Astrocyte (in vitro differentiated cells and primary cell): ENCODE measurements around the gene ALPG. TPM values are rescaled to one million over a fixed set of nuclear protein-coding genes. Genes with fewer than 3 reads are reported as not detected.

Experiments used
- DNase-seq: peaks from one replicate; pipeline ENCODE4 v3.0.0-alpha.2; 2010; ENCODE audit warnings: low read depth
- FAIRE-seq: peaks from 2 replicates; lab custom pipeline; 2011; peaks lifted over from hg19 to GRCh38; lab: Jason Lieb, UNC
- H2AFZ ChIP-seq: 2 replicates; pipeline ENCODE4 v1.6.0; 2012; ENCODE audit warnings: low read depth, low read length, inconsistent platforms
- H3K27ac ChIP-seq: 2 replicates; pipeline ENCODE4 v1.5.1; 2011; ENCODE audit warnings: low read depth, low read length, inconsistent platforms
- H3K27me3 ChIP-seq: 2 replicates; pipeline ENCODE4 v1.6.0; 2011; ENCODE audit warnings: low read length, inconsistent platforms; ENCODE audit not compliant: insufficient read depth
- H3K36me3 ChIP-seq: 2 replicates; pipeline ENCODE4 v1.5.1; 2011; ENCODE audit warnings: low read length, inconsistent platforms; ENCODE audit not compliant: insufficient read depth
- H3K4me1 ChIP-seq: 2 replicates; pipeline ENCODE4 v1.5.1; 2011; ENCODE audit warnings: low read length, inconsistent platforms; ENCODE audit not compliant: insufficient read depth
- H3K4me2 ChIP-seq: 2 replicates; pipeline ENCODE4 v1.6.0; 2012; ENCODE audit warnings: low read length, inconsistent platforms
- H3K4me3 ChIP-seq: 2 replicates; pipeline ENCODE4 v1.5.1; 2011; ENCODE audit warnings: low read depth, mild to moderate bottlenecking, low read length, inconsistent platforms; ENCODE audit not compliant: insufficient read depth
- H3K79me2 ChIP-seq: 2 replicates; pipeline ENCODE4 v1.6.0; 2012; ENCODE audit warnings: mild to moderate bottlenecking, low read length, inconsistent platforms; ENCODE audit not compliant: insufficient read depth
- H3K9ac ChIP-seq: 2 replicates; pipeline ENCODE4 v1.6.0; 2012; ENCODE audit warnings: mild to moderate bottlenecking, low read length, inconsistent platforms
- H3K9me3 ChIP-seq: 2 replicates; pipeline ENCODE4 v1.5.1; 2012; ENCODE audit warnings: low read depth, mild to moderate bottlenecking, low read length, inconsistent platforms; ENCODE audit not compliant: insufficient read depth
- H4K20me1 ChIP-seq: 2 replicates; pipeline ENCODE4 v1.6.0; 2012; ENCODE audit warnings: low read length, inconsistent platforms; ENCODE audit not compliant: insufficient read depth
- H3K27ac Mint-ChIP-seq: one replicate; pipeline ENCODE4 v1.8.0; 2021; ENCODE audit warnings: mild to moderate bottlenecking, mixed read lengths; ENCODE audit not compliant: unreplicated experiment
- H3K27me3 Mint-ChIP-seq: one replicate; pipeline ENCODE4 v1.8.0; 2021; ENCODE audit warnings: low read depth, mixed read lengths; ENCODE audit not compliant: unreplicated experiment
- H3K36me3 Mint-ChIP-seq: one replicate; pipeline ENCODE4 v1.8.0; 2021; ENCODE audit warnings: low read depth, mixed read lengths; ENCODE audit not compliant: unreplicated experiment
- H3K4me1 Mint-ChIP-seq: one replicate; pipeline ENCODE4 v1.8.0; 2021; ENCODE audit warnings: low read depth, mixed read lengths; ENCODE audit not compliant: unreplicated experiment
- H3K4me3 Mint-ChIP-seq: one replicate; pipeline ENCODE4 v1.8.0; 2021; ENCODE audit warnings: mild to moderate bottlenecking, moderate library complexity, mixed read lengths; ENCODE audit not compliant: unreplicated experiment
- H3K9me3 Mint-ChIP-seq: one replicate; pipeline ENCODE4 v1.8.0; 2021; ENCODE audit warnings: mild to moderate bottlenecking, mixed read lengths; ENCODE audit not compliant: unreplicated experiment
- CTCF ChIP-seq: IDR thresholded peaks from 2 replicates; pipeline ENCODE4 v1.5.1; 2011; ENCODE audit warnings: low read depth, mild to moderate bottlenecking, inconsistent platforms, low read length, moderate library complexity; ENCODE audit not compliant: insufficient read depth
- EZH2 ChIP-seq: IDR thresholded peaks from 2 replicates; pipeline ENCODE4 v1.6.1; 2012; ENCODE audit warnings: mild to moderate bottlenecking, low read length, inconsistent platforms; ENCODE audit not compliant: insufficient read depth
- total RNA-seq: library from RNA; stranded (reverse); gene quantifications from 2 replicates; pipeline ENCODE4 v1.2.1, GENCODE V29; 2021

Gene ALPG
- total RNA-seq, 1 donor from 2014 or later = 0.27 TPM

- Histone ChIP-seq H3K79me2 (no peaks in the 10 kb centered on the region), H3K27ac (no peak overlapping the region), H3K9ac (no peak overlapping the region), H4K20me1 (no peaks in the 10 kb centered on the region), H2AFZ (no peak overlapping the region), H3K9me3 (no peaks in the 10 kb centered on the region), H3K4me3 (no peak overlapping the region), H3K4me2 (no peak overlapping the region), H3K27me3 (peaks cover 12% of the 10 kb centered on the region), H3K4me1 (no peaks in the 10 kb centered on the region), H3K36me3 (no peaks in the 10 kb centered on the region)
- no peaks in the 10 kb centered on the region for H3K4me1 Mint-ChIP-seq
- H3K4me3 Mint-ChIP-seq = no peak overlapping the region
- no peak for FAIRE-seq
- H3K27ac Mint-ChIP-seq = no peak overlapping the region
- DNase-seq = no peak
- H3K36me3 Mint-ChIP-seq = no peaks in the 10 kb centered on the region
- TF ChIP-seq CTCF = no peak
- TF ChIP-seq EZH2 = no peak
- peaks cover 2% of the 10 kb centered on the region for H3K9me3 Mint-ChIP-seq
- H3K27me3 Mint-ChIP-seq = peaks cover 23% of the 10 kb centered on the region
Observed at GRCh38 chr2:232396683-232397082, 10.0 kb upstream of the ALPG start.

GRCh38 chr2:232398293-232399034 is 8.2 kb upstream of the ALPG start:
- no peak for TF ChIP-seq EZH2
- H3K27ac ChIP-seq = no peak overlapping the region
- H3K4me3 ChIP-seq = no peak overlapping the region
- no peak overlapping the region for H3K4me2 ChIP-seq
- no peak overlapping the region for H2AFZ ChIP-seq
- H3K9me3 Mint-ChIP-seq = peaks cover 2% of the 10 kb centered on the region
- H3K79me2 ChIP-seq = no peaks in the 10 kb centered on the region
- H3K27me3 ChIP-seq = peaks cover 12% of the 10 kb centered on the region
- FAIRE-seq (no peak), DNase-seq (no peak)
- H3K27me3 Mint-ChIP-seq = peaks cover 24% of the 10 kb centered on the region
- H3K9me3 ChIP-seq = no peaks in the 10 kb centered on the region
- no peaks in the 10 kb centered on the region for H3K36me3 Mint-ChIP-seq
- H4K20me1 ChIP-seq = no peaks in the 10 kb centered on the region
- H3K36me3 ChIP-seq = no peaks in the 10 kb centered on the region
- H3K4me1 Mint-ChIP-seq = no peaks in the 10 kb centered on the region
- no peak overlapping the region for H3K27ac Mint-ChIP-seq
- no peak overlapping the region for H3K9ac ChIP-seq
- H3K4me3 Mint-ChIP-seq = no peak overlapping the region
- H3K4me1 ChIP-seq = no peaks in the 10 kb centered on the region

- TF ChIP-seq CTCF = no peak
- no peak for TF ChIP-seq EZH2
- no peak overlapping the region for H3K4me3 ChIP-seq
- no peaks in the 10 kb centered on the region for H3K9me3 ChIP-seq
- no peaks in the 10 kb centered on the region for H4K20me1 ChIP-seq
- no peaks in the 10 kb centered on the region for H3K79me2 ChIP-seq
- Mint-ChIP-seq H3K36me3 (no peaks in the 10 kb centered on the region), H3K9me3 (peaks cover 2% of the 10 kb centered on the region), H3K27me3 (peaks cover 29% of the 10 kb centered on the region), H3K4me1 (no peaks in the 10 kb centered on the region), H3K4me3 (no peak overlapping the region), H3K27ac (no peak overlapping the region)
- DNase-seq (no peak), FAIRE-seq (no peak)
- H3K27ac ChIP-seq = no peak overlapping the region
- H3K9ac ChIP-seq = no peak overlapping the region
- no peaks in the 10 kb centered on the region for H3K36me3 ChIP-seq
- no peak overlapping the region for H3K4me2 ChIP-seq
- peaks cover 12% of the 10 kb centered on the region for H3K27me3 ChIP-seq
- H2AFZ ChIP-seq = no peak overlapping the region
- no peaks in the 10 kb centered on the region for H3K4me1 ChIP-seq
Observed at GRCh38 chr2:232400256-232401015, 6.2 kb upstream of the ALPG start.
